HG03108 (cell line): ENCODE measurements around the gene ZFP62.

Source experiments
- ATAC-seq: cut with Tn5 transposase; IDR thresholded peaks from one replicate; pipeline ENCODE4 v1.9.1; 2021; ENCODE audit warnings: moderate library complexity; ENCODE audit not compliant: unreplicated experiment

ZFP62 gene

DNA sequence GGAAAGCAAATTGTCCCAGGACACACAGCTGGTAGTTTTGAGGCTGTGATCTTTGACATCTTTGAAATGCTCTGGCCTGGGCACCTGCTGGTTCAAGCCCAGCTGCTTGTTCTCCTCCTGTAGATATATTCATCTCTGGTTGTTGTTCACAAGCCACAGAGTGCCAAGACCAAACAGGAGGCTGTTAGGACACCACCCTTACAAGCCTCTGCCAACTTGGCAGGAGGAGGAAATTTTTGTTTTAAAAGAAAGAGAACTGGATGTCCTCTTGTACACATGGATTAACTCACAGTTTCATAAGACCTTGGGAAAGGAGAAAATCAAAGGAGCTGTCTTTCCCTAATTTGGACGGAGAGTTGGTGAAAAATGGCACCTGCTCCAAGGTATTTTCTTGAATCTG, 8.5 kb upstream of the ZFP62 start:
- ATAC-seq, result no peak

DNA sequence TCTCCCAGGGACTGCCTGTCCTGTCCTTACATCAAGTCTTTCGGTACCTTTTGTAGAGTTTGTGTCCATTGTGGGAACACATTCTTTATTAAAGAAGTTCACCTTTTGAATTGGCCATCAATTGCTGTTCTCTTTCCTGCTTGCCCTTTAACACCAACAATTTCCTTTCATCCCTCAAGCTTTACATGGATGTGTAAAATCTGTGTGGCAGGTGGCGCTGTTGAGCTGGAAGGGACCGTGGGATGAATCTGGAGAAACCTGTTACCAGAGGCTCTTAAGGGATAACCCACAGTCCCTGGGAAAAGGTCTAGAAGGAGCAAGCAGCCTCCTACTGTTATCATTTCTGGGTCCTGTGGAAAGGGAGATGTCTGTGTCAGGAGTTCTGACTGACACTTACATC, 7.9 kb upstream of the ZFP62 start:
- ATAC-seq, result no peak

DNA sequence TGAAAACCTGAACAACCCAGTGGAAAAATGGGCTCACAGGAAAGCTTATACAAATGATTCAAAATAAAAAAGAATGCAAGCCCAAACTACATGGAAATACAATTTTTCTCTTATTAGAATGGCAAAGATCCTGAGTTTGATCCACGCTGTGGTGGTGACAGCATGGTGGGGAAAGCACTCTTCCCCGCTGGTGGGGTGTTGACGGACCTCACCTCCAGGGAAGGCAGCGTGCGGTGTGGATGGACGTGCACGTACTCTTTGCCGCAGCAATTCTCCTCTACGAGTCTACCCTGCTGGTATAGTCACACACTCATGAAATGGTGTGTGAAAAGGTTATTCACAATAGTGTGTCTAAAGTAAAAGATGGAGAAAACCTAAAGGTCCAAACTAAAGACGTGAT, 5.9 kb upstream of the ZFP62 start:
- no peak for ATAC-seq

- no peak for ATAC-seq
Measured at GRCh38 chr5:180865981-180866695, 5.1 kb upstream of the ZFP62 start.

DNA sequence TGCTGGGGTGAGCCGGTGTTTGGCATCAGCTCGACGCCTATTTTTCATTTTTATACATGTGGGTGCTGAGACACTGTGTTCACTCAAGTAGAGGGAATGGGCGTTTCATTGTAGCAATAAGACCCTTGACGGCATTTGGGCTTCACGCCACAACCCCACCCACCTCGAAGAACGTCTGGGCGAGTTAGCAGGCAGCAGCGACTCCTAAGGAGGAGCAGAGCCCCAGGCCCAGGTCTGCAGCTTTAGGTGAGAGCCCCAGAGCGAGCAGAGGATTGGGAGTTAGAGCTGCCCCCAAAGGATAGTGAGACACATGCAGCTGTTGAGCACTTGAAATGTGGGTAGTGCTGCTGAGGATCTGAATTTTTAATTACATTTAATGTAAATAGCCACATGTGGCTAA, 1.6 kb upstream of the ZFP62 start:
- no peak for ATAC-seq

DNA sequence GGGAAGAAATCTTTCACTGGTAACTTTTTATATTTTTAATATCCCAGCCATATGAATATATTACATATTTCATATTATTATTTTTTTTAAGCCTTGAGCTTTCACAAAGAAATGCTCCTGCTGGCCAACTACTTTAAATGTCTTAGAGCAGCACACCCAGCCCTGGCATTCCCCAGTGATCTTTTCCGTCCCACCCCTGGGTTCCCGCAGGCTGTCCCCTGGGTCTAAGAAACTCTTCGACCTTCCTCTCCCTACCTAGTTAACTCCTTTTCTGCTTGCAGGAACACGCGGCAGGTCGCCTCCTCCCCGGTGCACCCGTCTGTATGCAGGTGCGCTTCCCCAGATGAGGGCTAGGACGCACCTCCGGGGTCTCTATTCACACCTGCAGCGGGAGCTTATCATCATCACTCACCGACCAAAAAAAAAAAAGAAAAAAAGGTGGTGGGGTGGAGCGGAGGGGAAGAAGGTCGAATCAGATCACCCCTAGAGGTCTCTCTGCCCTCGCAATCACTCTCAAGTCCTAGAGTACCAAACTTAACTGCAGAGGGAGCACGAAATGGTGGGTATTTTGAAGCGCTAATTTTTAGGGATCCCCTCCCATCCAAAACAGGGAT, 696 bp downstream of the ZFP62 start:
- peak; percentile 32 for ATAC-seq

DNA sequence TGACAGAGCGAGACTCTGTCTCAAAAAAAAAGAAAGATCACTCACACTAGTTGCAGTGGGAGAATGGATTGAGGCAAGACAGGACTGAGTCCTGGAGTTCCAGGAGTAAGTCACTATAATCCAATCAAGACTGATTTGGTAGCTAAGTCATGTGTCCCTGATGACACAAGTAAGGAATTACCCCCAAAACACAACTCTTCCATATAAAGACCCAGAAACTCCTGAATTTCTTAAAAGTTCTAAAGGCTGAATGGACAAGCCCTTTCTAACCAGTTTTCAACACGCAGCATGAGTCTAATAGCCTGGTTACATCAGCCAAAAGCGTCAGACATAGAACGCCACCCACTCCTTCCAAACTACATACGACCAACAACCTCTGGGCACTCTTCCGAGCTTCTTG, 2.5 kb downstream of the ZFP62 start:
- ATAC-seq, result no peak

DNA sequence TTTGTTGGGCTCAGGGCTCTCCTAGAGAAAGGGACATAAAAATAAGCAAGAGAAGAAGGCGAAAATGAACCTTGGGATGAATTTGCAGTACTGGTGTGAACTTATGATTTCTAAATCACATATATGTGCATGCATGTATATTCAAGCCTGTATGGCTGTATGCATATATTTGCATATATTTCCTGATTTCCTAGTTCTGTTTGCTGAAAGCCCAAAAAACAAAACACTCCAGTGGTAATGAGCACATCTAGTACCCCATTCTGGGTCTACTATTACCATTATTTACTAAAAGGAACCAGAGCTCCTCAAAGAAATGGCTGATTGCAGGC, 7.3 kb downstream of the ZFP62 start:
- ATAC-seq, result no peak

GRCh38 chr5:180853121-180853847, 7.8 kb downstream of the ZFP62 start:
- no peak for ATAC-seq

- ATAC-seq, result no peak
Measured at GRCh38 chr5:180852495-180852894, 8.6 kb downstream of the ZFP62 start.

- no peak for ATAC-seq
Measured at GRCh38 chr5:180850434-180851078, 10.5 kb downstream of the ZFP62 start.

DNA sequence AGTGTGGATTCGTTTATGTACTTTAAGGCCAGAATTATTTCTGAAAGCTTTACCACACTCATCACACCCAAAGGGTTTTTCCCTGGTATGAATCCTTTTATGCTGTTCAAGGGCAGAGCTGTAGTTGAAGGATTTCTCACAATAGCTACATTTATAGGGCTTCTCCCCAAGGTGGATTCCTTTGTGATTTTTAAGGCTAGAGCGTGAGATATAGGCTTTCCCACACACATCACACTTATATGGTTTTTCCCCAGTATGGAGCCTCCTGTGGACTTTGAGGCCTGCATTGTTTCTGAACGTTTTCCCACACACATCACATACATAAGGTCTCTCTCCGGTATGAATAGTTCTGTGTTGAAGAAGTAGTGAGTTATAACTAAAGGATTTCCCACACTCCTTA, 11.2 kb downstream of the ZFP62 start:
- no peak for ATAC-seq

- ATAC-seq, result no peak
Measured at GRCh38 chr5:180848878-180849277, 12.2 kb downstream of the ZFP62 start.

DNA sequence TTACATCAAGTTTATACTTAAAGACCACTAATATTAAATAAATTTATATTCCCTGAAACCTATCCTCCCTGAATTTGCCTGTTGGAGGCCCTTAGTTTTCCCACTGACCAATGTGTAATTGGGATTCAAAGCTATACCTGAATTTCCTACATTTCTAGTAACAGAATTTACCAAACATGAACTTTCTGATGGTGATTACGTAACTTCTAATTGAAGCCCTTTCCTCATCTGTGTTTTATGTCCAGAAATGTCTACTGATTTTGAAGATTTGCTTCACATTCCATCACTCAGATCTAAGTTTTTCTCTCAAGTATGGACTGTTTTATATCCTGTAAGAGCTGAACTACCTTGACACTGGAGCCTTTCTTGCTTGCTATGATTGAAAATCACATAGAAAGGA, 12.8 kb downstream of the ZFP62 start:
- no peak for ATAC-seq

- no peak for ATAC-seq
Measured at GRCh38 chr5:180847026-180847425, 14.1 kb downstream of the ZFP62 start.

DNA sequence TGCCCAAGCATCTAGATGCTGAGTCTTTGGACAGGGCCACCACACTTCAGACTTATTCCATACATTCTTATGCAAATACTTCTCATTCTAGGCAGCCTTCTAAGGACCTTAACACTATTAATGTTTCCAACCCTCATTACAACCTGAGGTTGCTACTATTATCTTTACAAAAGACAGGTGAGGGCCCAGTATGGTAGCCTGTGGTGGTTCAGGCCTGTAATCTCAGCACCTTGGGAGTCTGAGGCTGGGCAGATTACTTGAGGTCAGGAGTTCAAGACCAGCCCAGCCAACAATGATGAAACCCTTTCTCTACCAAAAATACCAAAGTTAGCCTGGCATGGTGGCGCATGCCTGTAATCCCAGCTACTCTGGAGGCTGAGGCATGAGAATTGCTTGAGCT, 16.2 kb downstream of the ZFP62 start:
- no peak for ATAC-seq

- ATAC-seq, result no peak
Measured at GRCh38 chr5:180844432-180844831, 16.6 kb downstream of the ZFP62 start.

DNA sequence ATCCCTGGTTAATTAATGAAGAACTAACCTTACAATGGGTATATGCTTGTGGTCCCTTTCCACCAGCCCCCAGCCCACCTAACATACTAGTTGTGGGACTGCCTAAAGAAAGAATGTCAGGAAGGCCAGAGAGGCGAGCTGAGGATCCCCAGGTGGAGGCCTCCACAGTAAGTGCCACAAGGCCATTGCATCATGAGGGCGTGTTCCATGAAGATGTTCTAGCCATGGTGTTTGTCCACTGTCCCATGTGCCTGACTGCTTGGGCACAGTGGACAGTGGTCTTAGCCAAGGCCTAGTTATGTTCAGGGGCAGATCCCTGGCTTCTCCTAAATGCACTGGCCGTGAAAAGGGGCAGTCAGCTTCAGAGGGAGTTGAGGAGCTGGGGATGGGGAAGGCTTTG, 21.1 kb downstream of the ZFP62 start:
- no peak for ATAC-seq

DNA sequence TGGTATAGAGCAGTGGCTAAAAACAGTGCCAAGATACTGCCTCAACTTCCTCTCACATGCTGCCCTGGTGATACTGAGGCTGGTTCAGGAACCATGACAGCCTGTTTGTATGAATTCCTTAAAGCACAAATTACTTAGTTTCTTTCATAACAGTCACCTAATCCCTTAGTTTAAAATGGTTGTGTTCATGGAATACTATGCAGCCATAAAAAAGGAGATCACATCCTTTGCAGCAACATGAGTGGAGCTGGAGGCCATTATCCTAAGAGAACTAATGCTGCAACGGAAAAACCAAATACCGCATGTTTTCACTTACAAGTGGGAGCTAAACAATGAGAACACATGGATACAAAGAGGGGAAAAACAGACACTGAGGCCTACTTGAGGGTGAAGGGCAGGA, 21.8 kb downstream of the ZFP62 start:
- ATAC-seq, result no peak

DNA sequence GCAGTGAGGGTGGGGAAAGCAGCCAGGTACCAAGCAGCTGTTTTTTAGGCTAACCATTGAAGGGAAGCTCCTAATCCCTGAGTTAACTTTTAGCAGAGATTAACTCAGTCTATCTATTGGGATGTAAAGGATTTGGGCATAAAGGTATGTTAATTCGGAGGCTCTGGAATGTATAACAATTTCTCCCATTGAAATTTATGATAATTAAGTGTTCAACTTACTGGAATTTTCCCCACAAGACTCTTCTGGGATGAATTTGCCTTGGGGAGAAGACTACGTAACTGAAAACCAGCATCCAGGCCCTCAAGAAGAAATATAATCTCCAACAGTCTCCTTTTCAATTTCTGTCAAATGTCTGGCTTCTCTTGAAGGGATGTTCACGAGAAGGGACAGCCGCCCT, 23.6 kb downstream of the ZFP62 start:
- ATAC-seq, result no peak

- no peak for ATAC-seq
Measured at GRCh38 chr5:180832638-180833068, 28.4 kb downstream of the ZFP62 start.
